GM12874 (cell line): ENCODE results near the gene LCA5L.

Experiments used
- CTCF ChIP-seq: IDR thresholded peaks from 2 replicates; pipeline ENCODE4 v1.5.1; 2011; ENCODE audit warnings: low read depth, mild to moderate bottlenecking, control low read depth, low read length, moderate library complexity; ENCODE audit not compliant: insufficient read depth

The LCA5L gene

GRCh38 chr21:39362733-39363132 lies 82.8 kb downstream of the LCA5L start:
- TF ChIP-seq CTCF, result no peak

GRCh38 chr21:39359382-39359781 lies 86.2 kb downstream of the LCA5L start:
- TF ChIP-seq CTCF, result no peak
